SK-N-SH (cell line): ENCODE measurements around the gene MYEOV.

Experiments used
- EZH2phosphoT487 ChIP-seq: fragments of 200-600 bp; sonication (generic); IDR thresholded peaks from 2 replicates; pipeline ENCODE4 v1.6.1; 2017; ENCODE audit warnings: low read depth, mixed run types, mild to moderate bottlenecking, antibody characterized with exemption, moderate library complexity, borderline replicate concordance
- FOXM1 ChIP-seq: IDR thresholded peaks from 2 replicates; pipeline ENCODE4 v1.4.0; 2012; ENCODE audit warnings: low read depth, mild to moderate bottlenecking
- MXI1 ChIP-seq: IDR thresholded peaks from 2 replicates; pipeline ENCODE4 v1.6.1; 2012; ENCODE audit warnings: mild to moderate bottlenecking, low read depth, low read length, improper control_type of control experiment
- NRF1 ChIP-seq: IDR thresholded peaks from 2 replicates; pipeline ENCODE4 v1.6.1; 2012; ENCODE audit warnings: low read depth, mild to moderate bottlenecking, low read length
- POLR2AphosphoS5 ChIP-seq: IDR thresholded peaks from 2 replicates; pipeline ENCODE4 v1.6.1; 2012; ENCODE audit warnings: low read depth, low read length
- RFX5 ChIP-seq: IDR thresholded peaks from 2 replicates; pipeline ENCODE4 v1.6.1; 2012; ENCODE audit warnings: mild to moderate bottlenecking, improper control_type of control experiment, low read length
- SIN3A ChIP-seq: IDR thresholded peaks from 2 replicates; pipeline ENCODE4 v1.6.1; 2012; ENCODE audit warnings: low read depth, mild to moderate bottlenecking, low read length, moderate library complexity, borderline replicate concordance
- TF ChIP-seq, protein P1 (sequence below): fragments of 200-600 bp; sonication (generic); IDR thresholded peaks from 2 replicates; pipeline ENCODE4 v1.6.1; 2017; ENCODE audit warnings: antibody characterized with exemption, mild to moderate bottlenecking, moderate library complexity
- TF ChIP-seq, protein P2 (sequence below): IDR thresholded peaks from 2 replicates; pipeline ENCODE4 v1.4.0; 2012; ENCODE audit warnings: low read depth, borderline replicate concordance

DNA sequence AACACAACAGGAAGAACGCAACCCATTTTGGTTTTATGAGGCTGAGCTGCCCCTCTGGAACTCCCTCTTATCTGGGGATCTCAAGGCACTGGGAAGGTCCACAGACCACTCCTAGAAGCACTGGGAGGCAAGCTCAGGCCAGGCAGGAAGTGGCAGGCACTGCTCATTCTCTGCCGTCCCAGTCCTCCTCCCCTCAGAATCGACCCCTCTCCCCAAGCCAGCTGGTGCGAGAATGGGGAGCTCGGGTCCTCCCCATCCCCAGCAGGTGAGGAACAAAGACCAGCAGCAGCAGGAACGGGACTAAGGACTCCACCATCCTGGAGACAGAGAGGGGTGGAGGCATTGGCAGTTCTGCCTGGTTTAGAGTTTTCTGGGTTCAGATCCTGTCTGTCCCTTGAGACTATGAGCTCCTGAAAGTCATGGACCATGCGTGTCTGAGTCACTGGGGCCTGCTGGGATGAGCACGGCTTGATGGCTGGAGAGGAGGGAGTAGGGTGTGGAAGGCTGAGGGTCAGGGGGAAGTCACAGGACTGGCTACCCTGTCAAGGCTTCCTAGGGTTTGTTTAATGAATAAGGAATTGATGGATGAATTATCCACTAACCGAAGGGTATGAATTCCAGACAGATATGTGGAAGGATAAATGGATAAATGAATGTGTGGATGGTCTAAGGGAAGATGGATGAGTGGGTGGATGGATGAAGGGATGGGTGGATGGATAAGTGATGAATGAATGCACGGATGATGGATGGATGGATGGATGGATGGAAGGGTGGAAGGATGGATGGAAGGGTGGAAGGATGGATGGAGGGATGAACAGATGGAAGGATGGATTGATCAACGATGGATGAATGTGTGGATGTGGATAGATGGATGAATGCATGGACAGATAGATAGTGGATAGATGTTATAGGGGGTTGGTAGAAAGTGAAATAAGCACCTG, 6.4 kb downstream of the MYEOV start:
- TF ChIP-seq POLR2AphosphoS5 (no peak), RFX5 (no peak), EZH2phosphoT487 (no peak), SIN3A (no peak), MXI1 (no peak), NRF1 (no peak), FOXM1 (no peak)
- TF ChIP-seq, protein P1, sequence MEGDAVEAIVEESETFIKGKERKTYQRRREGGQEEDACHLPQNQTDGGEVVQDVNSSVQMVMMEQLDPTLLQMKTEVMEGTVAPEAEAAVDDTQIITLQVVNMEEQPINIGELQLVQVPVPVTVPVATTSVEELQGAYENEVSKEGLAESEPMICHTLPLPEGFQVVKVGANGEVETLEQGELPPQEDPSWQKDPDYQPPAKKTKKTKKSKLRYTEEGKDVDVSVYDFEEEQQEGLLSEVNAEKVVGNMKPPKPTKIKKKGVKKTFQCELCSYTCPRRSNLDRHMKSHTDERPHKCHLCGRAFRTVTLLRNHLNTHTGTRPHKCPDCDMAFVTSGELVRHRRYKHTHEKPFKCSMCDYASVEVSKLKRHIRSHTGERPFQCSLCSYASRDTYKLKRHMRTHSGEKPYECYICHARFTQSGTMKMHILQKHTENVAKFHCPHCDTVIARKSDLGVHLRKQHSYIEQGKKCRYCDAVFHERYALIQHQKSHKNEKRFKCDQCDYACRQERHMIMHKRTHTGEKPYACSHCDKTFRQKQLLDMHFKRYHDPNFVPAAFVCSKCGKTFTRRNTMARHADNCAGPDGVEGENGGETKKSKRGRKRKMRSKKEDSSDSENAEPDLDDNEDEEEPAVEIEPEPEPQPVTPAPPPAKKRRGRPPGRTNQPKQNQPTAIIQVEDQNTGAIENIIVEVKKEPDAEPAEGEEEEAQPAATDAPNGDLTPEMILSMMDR: no peak
- TF ChIP-seq, protein P2, sequence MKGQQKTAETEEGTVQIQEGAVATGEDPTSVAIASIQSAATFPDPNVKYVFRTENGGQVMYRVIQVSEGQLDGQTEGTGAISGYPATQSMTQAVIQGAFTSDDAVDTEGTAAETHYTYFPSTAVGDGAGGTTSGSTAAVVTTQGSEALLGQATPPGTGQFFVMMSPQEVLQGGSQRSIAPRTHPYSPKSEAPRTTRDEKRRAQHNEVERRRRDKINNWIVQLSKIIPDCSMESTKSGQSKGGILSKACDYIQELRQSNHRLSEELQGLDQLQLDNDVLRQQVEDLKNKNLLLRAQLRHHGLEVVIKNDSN: no peak
